ENCODE measurements around the gene TMEM243.

- no peak for TF ChIP-seq CTCF (conservative IDR thresholded peaks at IDR 0.05; ENCODE audit: low read depth, low read length)
- no peak for TF ChIP-seq NFE2L2 (IDR thresholded peaks at IDR 0.05; ENCODE audit: low read depth, low read length)
- no peak for TF ChIP-seq USF2 (IDR thresholded peaks at IDR 0.05; ENCODE audit: low read depth, low read length)
- TF ChIP-seq POLR2A (IDR thresholded peaks at IDR 0.05; ENCODE audit: low read depth, low read length), result no peak
- no peak for TF ChIP-seq MAFK (IDR thresholded peaks at IDR 0.05; ENCODE audit: low read depth, low read length)
- no peak for TF ChIP-seq MAZ (IDR thresholded peaks at IDR 0.05; ENCODE audit: borderline replicate concordance, low read depth, low read length)
- no peak for TF ChIP-seq SMC3 (IDR thresholded peaks at IDR 0.05; ENCODE audit: low read depth, low read length)
- no peak for TF ChIP-seq RFX5 (IDR thresholded peaks at IDR 0.05; ENCODE audit: low read depth, low read length)
- TF ChIP-seq CHD1 (IDR thresholded peaks at IDR 0.05; ENCODE audit: low read depth, low read length), result no peak
- TF ChIP-seq FOS (IDR thresholded peaks at IDR 0.05; ENCODE audit: low read depth, low read length), result no peak
- TF ChIP-seq RAD21 (IDR thresholded peaks at IDR 0.05; ENCODE audit: low read length), result no peak
- TF ChIP-seq BHLHE40 (IDR thresholded peaks at IDR 0.05; ENCODE audit: low read depth, low read length), result no peak
- no peak for TF ChIP-seq ELK1 (IDR thresholded peaks at IDR 0.05; ENCODE audit: borderline replicate concordance, low read depth, low read length)
These were observed 12.2 kb upstream of the TMEM243 start for GRCh38 chr7:87231711-87232110.

All from IMR-90 (cell line).